Epithelial cell of prostate (primary cell): ENCODE measurements around the gene SKI.
A peak's percentile ranks its signal among the peaks of the same experiment; 100 is the strongest.
"Not testable (repeated sequence)": the region's sequence is repeated elsewhere in the genome, so short reads cannot be mapped to it uniquely, and the experiment has no call there.

ENCODE experiments used
- DNase-seq: peaks from one replicate; pipeline ENCODE4 v3.0.0-alpha.2; 2011; ENCODE audit warnings: low read depth, low spot score
- H3K27ac ChIP-seq: fragments of 450-650 bp; 2 replicates; pipeline ENCODE4 v1.5.1; 2017; ENCODE audit warnings: mild to moderate bottlenecking

The SKI gene

GRCh38 chr1:2288311-2288710 is 60.2 kb downstream of the SKI start:
- DNase-seq = no peak
- no peak overlapping the region for H3K27ac ChIP-seq

GRCh38 chr1:2288816-2289536 is 60.9 kb downstream of the SKI start:
- H3K27ac ChIP-seq = no peak overlapping the region

GRCh38 chr1:2289607-2290006 is 61.5 kb downstream of the SKI start:
- DNase-seq = no peak
- H3K27ac ChIP-seq = peak overlapping the region; percentile 92

More at GRCh38 chr1:2288816-2289536, 60.9 kb downstream of the SKI start:
- no peak for DNase-seq

DNA sequence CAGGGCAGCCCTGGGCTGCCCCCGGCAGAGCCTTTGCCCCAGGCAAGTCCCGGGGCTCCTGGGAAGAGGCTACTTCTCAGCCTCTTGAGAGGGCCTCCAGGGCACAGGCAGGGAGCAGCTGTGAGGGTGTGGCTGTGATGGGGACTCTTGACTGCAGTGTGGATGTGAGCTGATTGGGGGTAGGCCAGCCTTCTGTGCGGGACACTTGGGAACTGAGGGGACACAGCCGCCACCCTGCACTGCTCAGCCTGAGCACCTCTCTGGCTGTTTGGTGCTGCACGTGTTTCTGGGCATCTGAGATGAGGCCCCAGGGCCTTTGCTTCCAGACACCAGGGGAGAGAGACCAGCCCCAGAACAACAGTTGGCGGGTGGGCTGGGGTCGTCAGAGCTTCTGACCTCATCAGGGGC is 62.1 kb downstream of the SKI start:
- H3K27ac ChIP-seq = peak overlapping the region; percentile 92
- DNase-seq = no peak

DNA sequence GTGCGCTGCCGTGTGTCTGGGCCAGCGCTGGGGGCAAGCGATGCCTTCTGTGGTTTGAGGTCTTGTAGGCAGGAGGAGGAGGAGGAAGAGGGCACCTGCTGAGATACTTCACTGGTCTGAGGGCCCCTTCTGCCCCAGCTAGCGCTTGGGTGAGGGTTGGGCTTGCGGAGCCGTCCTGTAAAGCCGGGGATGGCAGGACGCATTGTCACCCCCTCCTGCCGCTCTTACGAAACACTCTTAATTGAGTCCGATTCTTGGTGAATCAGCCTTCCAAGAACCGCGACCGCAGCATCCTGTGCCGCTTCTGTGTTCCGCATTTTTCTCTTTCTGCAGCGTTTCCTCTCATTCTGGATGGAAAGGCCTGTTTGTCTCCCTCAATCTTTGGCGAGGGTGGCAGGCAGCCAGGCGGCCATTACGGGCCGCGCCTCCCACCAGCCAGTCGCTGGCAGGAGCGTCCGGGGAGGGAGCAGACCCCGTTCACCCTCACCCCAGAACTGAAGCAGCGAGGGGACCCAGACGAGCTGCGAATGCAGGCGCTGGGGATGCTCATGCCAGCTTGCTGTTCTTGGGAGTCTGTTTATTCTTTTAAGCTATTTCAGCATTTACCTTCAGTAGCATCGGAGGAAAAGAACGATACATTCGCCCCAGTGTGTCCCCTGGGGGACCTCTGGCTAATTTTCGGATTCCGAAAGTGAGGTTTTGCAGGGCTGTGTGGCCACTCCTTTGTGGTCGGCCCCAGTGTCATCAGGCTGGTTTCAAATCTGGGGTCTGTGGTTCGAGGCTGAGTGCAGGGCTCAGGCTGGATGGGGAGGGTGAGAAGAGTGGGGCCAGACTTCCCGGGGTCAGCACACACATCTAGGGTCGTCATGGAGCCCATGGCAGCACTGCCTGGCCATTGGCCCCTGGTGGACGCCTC is 62.7 kb downstream of the SKI start:
- DNase-seq = peak; percentile 49
- peak overlapping the region; percentile 92 for H3K27ac ChIP-seq

DNA sequence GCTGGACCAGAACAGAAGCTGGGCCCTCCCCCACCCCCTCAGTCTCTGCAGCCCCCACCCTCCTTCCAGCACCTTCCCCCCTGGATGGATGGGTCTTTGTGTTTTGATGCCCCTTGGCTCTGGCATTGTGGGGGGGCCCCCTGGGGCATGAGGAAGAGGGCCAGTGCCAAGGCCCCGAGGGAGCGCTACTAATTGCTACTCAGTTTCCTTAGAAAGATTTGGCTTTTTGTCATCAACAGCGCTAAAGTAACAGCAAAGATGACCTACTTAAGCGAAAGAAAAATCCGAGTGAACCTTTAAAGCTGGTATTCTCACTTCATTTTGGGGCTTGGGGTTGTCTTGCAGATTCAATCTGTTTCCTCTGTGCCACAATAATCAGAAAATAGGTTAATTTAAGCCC is 63.5 kb downstream of the SKI start:
- H3K27ac ChIP-seq = peak overlapping the region; percentile 92
- DNase-seq = no peak

- DNase-seq = no peak
- H3K27ac ChIP-seq = no peak overlapping the region
These were observed 64.8 kb downstream of the SKI start for GRCh38 chr1:2292725-2293450.

DNA sequence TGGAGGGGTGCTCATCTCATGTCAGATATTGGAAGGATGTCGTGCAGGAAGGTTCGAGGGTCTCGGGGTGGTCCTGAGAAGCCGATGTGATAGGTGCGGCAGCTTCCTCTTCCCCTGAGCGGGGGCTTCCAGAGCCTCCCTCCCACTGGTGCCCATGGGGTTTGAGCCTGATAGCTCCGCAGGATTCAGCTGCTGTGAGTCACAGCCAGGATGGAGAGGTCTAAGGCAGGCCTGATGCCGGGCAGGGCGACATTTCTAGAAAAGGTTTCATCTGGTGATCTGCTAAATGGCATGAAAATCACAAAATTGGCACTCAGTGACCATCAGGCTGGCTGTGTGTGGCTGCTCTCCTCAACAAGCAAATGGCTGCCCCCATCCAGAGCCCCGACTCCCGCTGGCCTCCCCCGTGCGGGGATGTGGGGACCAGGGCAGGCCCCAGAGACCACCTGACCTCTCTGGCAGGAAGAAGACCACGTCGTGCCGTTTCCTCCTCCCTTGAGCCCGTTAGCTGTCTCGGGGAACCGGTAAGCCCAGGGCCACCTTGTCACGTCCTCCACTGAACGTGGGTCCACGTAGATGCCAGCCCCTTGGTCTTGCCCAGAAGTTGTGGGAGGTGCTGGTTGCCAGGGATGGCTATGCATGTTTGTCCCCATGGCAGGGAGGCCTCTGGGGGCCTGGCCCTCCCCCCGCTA is 66.1 kb downstream of the SKI start:
- H3K27ac ChIP-seq = no peak overlapping the region
- DNase-seq = no peak

GRCh38 chr1:2294725-2295078 is 66.6 kb downstream of the SKI start:
- H3K27ac ChIP-seq = no peak overlapping the region
- DNase-seq = no peak

DNA sequence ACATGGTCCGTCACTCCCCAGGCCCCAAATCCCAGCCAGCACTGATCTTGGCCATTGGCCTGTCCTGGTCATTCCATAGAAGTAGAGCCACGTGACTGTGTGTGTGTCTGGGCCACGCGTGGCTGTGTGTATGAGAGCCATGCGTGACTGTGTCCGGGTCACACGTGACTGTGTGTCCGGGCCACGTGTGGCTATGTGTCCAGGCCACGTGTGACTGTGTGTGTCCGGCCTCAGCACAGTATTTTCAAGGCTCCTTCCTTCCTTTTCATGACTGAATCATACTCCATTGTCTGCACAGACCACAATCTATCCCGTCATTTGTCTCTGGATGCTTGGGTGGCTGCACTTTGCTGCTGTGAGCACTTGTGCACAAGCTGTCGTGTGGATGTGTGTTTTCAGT is 67.4 kb downstream of the SKI start:
- no peak overlapping the region for H3K27ac ChIP-seq
- DNase-seq = no peak

DNA sequence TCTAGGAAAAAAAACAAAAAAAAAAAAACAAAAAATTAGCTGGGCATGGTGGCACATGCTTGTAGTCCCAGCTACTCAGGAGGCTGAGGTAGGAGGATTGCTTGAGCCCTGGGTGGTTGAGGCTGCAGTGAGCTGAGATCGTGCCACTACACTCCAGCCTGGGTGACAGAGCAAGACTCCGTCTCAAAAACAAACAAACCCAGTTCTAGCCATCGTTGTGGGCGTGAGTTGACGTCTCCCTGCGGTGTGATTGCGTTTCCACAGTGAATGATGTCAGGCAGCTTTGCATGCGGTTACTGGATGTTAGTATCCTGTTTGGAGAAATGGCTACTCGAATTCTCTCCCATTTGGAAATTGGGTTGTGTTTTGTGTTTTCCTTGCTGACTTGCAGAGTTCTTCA is 68.1 kb downstream of the SKI start:
- H3K27ac ChIP-seq, DNase-seq: not testable (repeated sequence)

DNA sequence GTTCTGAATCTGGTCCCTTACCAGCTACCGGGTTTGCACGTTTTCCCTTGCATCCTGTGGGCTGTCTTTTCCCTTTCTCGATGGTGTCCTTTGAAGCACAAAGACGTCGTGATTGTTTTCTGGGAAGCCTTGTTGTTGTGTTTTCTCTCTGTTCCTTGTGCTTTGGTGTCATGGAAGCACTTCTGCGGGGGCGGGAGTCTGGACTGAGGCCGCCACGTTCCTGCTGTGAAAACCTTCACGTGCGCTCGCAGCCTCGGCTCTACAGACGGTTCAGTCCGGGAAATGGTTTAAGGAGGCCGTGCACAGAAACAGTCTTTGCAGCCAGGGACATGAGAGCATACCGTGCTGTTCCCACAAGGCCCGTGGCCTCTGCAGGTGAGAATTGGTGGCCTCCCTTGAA is 68.5 kb downstream of the SKI start:
- no peak for DNase-seq
- H3K27ac ChIP-seq = no peak overlapping the region

DNA sequence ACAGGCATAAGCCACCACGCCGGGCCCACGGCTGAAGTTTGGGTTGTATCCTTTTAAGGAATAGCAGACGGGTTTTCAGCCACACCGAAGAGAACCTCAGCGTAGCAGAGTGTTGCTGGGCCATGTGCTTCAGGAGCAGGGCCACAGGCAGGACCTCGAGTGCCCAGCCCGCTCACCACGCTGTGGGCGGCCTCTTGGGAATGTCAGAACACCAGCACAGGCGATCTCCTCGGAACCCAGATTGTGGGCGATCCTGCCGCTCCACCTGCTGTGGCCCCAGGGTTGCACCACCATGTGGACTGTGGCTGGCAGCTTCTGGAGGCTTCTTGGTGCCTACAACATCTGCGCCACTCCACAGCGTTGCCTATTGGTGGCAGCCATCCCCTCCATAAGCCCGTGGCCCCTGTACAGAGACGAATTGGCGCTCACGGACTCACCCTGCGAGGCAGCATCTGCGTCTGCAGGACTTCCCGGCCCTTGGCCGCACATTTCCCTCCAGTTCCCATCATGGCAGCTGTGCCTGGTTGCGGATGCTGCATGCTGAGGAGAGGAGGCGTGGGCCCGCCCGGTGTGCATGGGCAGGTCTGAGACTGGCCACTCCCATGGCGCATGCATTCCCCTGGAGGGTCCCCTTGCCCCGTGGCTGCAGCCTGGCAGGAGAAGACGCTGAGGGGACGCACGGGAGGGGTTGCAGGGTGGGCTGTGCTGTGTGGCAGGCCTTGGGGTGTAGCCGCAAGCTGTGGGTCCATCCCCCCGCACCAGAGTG is 69.3 kb downstream of the SKI start:
- DNase-seq = no peak
- no peak overlapping the region for H3K27ac ChIP-seq

DNA sequence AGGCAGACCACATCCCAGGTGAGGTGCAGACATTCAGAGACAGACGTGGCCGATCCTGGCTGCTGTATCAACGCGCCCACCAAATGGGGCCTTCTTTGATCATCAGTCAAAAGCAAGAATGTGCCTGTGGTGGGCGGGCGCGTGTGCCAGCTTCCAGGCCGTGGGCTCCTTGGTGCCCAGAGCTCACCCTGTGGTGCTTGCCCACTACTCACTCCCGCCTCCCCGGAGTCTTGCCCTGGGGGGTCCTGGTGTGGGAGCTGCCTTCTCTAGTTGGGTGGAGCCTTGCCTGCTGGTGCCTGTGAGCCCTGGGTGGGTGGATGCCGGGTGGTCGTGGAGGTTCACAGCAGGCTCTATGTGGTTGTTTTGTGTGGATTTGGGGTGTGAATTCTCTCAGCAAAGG is 70.6 kb downstream of the SKI start:
- H3K27ac ChIP-seq = peak overlapping the region; percentile 19
- no peak for DNase-seq

GRCh38 chr1:2299131-2299627 is 71.1 kb downstream of the SKI start:
- no peak for DNase-seq
- peak overlapping the region; percentile 19 for H3K27ac ChIP-seq

GRCh38 chr1:2300004-2300771 is 72.1 kb downstream of the SKI start:
- DNase-seq = no peak
- no peak overlapping the region for H3K27ac ChIP-seq

DNA sequence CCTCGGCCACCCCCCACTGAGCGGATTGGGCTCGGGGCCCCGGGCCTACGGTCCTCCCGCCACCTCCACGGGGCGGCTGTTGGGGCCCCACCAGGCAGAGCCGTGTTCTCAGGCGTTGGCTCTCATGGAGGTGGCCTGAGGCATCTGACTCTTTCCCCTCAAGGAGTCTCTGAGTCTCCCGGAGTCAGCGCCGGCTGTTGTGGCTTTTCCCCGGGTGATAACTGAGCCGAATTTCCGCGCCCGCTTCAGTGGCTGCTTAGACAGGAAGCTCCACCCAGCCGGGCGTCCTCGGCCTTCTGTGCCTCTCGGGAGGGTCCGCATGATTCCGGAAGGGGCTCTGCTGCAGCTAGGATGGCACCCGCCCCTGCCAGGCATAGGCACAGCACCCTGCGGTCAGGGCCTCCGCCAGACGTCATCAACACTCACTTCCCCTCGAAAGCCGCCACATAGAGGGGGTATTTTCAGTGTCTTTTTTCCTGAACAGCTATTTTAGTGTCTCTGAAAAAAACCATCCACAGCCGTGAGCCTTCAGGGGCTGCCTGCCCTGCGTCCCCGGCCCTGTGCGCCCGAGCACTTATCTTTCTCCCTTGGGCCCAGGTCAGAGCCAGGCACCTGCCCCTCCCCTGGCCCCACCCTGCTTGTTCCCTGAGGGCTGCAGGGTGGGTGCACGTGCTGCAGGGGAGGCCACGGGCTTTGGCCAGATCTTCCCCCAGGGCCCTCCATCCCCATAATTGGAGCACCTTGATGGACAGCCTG is 72.9 kb downstream of the SKI start:
- no peak for DNase-seq
- no peak overlapping the region for H3K27ac ChIP-seq
